ENCODE results near the gene TLE3.
"Not testable (repeated sequence)": the region's sequence is repeated elsewhere in the genome, so short reads cannot be mapped to it uniquely, and the experiment has no call there.

TLE3 gene

DNA sequence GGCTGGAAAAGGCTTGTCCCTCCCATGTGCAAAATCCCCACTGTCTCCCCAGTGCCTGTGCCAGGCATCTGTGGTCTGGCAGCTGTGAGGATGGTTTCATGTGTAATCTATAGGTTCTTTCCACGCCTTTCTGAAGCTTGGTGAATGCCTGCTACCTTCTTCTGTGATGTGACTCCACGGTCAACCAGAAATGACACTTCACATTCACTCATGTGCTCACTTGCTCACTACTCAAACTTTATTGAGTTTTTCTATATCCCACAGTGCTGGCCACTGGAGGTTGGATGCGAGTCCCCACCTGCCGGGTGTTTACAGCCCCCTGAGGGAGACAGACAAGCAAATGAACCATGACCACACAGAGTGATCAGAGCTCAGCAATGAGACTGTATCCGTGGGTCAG lies 27.9 kb upstream of the TLE3 start:
- DNase-seq (ENCODE audit: low spot score): no peak

DNA sequence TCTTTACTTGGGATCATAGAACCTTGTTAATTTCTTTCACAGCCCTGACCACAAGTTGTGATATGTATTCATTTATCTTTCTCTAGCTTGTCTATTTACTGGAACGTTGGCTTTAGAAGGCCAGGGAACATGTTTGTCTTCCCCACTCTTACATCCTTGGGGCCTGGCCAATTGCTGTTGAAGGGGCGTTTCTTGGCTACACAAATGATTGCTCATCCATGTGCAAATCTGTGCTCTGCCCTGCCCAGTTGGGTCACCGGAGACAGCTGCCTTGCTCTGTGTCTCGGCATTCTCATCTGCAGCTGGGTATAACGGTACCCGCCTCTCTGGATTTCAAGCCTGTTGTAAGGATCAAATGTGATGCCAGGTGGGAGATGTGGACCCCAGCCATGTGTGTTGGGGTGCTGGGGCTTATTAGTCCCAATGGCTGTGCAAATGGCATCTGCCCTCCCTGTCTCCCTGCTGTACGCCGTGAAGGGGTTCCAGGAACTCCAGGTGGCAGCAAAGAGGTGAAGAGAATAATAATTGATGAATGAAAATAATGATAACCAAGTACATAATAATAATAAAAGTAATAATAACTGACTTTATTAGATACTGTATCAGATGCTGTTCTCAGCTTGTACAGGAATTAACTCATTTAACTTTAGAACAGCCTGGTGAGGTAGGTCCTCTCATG lies 24.0 kb upstream of the TLE3 start:
- no peak for DNase-seq (ENCODE audit: low spot score)

GRCh38 chr15:70120958-70121623 lies 23.4 kb upstream of the TLE3 start:
- DNase-seq (ENCODE audit: low spot score): no peak

DNA sequence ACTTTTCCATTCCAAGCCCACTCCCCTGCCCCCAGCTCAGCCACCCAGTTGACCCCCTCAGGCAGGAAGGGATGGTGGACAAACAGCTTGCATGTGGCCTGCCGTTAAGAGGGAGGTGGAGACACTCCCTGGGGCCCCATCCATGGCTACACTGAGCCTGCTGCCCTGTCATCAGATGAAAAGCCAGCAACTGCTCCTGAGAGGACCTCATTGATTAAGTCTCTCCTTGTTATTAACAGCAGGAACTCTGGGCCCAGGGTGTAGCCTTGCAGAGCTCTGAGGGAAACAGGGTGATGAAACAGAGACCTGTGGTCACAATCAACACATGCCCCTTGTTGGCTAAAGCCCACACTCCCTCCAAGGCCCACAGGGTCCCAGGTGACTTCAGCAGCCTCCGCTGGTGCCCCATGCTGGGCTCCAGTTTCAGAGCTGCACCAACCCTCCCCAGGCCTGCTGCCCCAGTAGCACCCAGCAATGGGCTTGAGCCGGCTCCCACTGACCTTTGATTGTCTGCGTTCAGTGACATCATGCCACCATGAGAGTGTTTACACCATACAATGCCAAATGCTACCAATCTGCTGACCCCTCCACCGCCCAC lies 22.3 kb upstream of the TLE3 start:
- DNase-seq (ENCODE audit: low spot score): no peak

- DNase-seq (ENCODE audit: low spot score): no peak
Observed at GRCh38 chr15:70118599-70118998, 20.9 kb upstream of the TLE3 start.

DNA sequence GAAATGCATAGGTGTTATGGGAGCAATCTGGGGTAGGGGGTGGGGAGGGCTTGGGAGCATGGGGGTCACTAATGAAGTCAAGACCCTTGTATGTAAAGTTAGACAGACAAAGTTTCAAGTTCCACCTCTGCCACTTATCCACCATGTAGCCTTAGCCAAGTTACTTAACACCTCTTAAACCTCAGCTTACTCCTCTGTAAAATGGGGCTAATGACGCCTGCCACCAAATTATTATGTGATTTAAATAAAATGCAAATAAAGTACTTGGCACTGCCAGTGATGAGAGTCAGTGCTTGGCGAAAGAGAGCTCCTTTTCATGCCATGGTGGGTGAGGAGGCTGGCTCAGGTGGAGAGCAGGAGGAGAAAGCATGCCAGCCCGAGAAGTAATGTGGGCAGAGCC lies 18.6 kb upstream of the TLE3 start:
- DNase-seq (ENCODE audit: low spot score): no peak

- no peak for DNase-seq (ENCODE audit: low spot score)
Observed at GRCh38 chr15:70114221-70114620, 16.5 kb upstream of the TLE3 start.

GRCh38 chr15:70113304-70113700 lies 15.6 kb upstream of the TLE3 start:
- no peak for DNase-seq (ENCODE audit: low spot score)

DNA sequence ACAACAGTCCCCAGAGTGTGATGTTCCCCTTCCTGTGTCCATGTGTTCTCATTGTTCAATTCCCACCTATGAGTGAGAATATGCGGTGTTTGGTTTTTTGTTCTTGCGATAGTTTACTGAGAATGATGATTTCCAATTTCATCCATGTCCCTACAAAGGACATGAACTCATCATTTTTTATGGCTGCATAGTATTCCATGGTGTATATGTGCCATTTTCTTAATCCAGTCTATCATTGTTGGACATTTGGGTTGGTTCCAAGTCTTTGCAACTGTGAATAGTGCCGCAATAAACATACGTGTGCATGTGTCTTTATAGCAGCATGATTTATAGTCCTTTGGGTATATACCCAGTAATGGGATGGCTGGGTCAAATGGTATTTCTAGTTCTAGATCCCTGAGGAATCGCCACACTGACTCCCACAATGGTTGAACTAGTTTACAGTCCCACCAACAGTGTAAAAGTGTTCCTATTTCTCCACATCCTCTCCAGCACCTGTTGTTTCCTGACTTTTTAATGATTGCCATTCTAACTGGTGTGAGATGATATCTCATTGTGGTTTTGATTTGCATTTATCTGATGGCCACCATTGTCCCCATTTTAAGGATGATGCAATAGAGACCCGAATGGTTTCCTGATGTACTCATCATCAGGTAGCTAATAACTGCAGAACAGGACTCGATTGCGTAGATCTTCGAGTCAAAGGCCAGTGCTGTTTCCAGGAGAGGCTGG lies 15.0 kb upstream of the TLE3 start:
- not testable (repeated sequence) for DNase-seq (ENCODE audit: low spot score)

DNA sequence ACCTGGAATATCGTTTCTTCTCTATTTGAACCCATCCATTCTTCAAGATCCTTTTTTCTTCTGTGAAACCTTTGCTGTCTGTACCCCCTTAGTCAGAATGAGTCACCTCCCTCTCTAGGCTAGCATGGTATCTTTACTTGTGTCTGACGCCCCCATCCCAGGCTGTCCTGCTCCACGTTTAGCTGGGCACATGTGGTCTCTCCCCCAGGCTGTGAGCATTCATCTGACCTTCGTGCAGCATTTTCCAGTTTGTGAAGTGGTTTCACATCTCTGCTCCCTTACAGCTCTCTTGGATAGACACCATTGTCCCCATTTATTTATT lies 14.3 kb upstream of the TLE3 start:
- DNase-seq (ENCODE audit: low spot score): no peak

DNA sequence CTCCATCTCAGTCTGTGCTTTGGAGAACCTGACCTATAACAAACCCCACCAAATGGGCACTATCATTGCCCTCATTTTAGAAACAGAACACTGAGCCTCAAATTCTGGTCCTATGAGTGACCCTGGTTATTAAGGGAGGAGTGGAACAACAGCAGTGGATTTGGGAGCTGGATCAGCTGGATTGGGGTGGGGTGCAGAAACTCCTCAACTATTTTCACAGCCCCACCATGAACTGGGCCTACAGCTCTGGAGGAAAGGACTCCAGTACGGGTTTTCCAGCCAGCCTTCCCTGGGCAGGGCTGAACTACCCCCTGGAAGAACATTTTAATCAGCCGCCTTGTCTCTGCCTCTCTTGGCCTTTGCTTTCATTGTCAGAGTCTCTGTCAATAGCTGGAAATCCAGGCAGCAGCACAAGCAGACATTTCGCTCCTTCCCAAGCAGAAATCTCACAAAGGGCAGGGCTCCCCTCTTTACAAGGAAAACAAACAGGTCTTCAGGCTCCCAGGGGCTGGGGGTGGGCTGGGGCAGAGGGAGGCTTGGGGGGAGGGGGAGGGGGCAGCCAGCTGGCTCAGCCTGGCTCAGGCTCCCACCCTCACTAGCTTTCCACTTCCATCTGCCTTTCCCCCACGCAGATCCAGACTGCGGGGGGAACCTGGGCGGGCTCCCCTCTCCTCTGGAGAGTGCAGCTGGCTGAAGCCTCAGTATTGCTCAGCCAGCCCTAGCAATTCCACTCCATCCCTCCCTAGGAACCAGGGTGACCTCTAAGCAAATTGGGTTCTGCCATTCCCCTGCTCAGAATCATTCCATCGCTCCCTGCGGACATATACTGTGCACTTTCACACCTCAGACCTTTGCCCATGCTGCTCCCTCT lies 13.7 kb upstream of the TLE3 start:
- DNase-seq (ENCODE audit: low spot score): no peak

DNA sequence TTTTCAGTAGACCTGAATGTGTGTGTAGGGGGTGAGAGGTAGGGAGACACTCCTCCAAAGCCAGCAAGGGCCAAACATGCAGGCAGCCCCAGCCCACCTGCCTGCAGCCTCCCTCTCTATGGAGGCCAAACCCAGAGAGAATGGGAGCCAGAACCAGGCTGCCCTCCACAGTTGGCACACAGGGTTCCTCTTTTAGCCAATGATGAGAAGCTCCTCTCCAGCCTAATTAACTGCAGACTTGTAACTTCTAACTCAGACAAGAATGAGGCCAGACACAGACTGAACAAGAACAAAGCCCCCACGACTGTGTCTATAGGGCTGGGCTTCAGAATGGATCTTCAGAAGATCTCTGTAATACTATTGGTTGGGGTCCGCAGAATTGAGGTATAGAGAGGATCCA lies 12.3 kb upstream of the TLE3 start:
- DNase-seq (ENCODE audit: low spot score): no peak

- DNase-seq (ENCODE audit: low spot score): no peak
Observed at GRCh38 chr15:70109531-70109930, 11.8 kb upstream of the TLE3 start.

DNA sequence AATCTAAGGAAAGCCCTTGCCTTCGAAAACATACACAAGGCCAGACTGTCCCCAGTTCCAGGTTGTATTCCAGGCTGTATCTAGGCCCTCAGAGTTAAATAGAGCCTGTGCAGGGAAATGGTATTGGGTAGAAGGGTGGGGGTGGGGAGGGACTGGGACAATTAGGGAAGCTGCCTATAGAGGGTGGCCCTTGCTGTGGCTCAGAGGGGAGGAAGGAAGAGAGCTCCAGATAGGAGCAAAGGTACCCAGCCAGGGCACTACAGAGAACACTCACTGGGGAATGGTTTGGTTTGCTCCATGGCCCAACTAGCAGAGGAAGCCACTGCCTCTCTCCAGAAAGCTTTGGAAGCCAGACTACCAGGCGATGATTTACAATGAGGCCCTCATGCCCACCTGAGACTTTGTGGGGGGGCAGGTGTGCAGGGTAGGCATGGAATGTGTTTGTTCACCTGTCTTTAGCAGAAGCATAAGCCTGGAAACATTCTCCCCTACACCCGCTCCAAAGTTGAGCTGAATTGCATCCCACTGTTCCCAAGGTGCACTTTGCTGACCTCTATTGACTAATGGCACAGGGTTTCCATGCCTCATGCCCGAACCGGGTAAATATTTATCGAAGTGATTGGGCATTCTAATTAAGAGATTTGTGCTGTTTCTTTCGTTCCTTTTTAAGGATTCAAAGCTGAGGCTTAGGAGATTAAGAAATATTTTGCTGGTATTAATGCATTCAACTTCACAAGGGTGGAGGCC lies 6.3 kb upstream of the TLE3 start:
- DNase-seq (ENCODE audit: low spot score): no peak

GRCh38 chr15:70102827-70103226 lies 5.1 kb upstream of the TLE3 start:
- DNase-seq (ENCODE audit: low spot score): no peak

DNA sequence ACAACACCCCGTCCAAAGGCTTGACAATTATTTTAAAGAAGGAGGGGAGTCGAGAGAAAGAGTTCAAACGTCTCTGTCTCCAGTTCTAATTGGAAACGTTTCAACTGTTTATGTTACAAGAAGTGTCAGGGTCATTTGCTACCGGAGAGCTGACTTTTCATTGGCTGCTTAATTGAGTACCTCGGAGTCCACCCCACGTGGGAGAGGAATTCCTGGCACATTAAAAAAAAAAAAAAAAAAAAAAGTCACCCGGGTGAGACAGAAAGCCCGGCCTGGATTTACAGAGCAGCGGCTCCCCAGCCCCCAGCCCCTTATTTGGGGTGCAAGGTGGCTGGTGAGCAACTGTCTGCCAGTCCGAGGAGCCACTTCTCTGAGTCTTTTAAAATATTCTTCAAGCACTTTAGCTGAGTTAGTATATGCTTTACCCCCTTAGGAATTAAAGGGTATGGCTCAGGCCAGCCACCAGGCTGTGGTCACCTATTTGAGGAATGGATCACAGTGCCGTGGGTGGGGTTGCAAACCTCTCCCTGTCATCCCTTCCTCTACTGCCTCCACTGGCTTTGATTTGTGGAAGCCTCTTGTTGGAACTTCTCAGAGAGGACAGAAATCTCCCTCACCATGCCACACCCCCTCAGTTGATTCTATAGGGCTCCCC lies 3.9 kb upstream of the TLE3 start:
- DNase-seq (ENCODE audit: low spot score): no peak

DNA sequence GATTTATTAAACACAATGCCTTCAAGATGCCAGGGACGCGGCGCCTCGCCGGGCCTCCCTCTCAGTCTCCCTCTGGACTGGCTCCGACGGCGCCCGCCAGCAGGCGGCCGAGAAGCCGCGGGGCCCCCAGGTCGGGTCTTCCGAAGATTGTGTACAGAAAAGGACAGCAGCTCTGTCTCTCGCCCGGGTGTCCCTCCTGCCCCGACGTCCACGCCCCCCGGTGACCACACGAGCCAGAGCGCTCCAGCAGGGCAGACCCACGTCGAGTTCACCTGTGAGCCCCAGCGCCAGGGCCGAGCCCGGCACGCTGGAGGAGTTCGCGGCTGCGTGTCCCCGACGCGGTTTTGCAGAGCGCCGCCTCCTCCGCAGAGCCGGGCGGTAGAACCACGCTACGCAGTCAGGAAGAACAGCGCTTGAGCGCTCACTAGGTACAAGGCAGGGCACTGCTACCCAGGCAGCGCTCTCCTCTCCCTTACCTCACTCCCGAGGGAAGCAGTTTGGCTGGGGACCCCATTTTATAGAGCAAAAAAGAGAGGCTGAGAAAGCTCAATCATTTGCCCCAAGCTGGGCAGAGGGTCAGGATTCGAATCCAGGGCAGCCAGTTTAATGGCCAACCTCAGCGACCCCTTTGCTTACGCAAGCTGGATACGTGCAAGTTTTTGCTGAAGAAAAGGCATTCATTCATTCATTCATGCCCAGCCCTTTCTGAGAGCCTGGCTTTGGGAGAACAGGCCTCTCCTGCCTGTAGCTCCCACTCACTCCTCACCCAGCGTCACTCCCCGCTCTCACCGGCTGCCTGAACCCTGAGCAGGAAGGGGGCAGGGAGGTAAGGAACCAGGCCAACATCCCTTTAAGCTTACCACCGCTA lies 3.0 kb upstream of the TLE3 start:
- peak; percentile 66 for DNase-seq (ENCODE audit: low spot score)

DNA sequence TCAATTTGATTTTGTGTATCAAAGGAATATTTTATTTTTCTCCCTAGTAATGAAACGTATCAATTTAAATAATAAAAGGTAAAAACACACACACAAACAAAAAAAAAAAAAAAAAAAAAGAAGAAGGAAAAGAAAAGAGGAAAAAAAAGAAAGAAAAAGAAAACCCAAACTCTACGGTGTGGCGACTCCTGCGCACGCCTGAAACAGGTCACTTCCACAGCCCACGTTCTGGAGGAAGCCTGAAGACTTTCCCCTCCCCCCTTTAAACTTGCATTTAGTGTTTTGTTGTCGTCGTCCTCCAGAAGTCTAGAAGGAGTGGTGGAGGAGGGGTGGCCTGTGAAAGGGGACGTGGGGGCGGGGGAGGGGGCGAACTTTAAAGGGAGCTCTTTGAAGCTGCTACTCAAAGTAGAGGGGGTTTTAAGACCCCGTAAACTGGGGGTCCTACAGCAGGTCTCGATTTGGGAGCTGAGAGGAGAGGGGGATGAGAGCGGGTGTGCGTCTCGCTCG lies 2.3 kb upstream of the TLE3 start:
- no peak for DNase-seq (ENCODE audit: low spot score)

DNA sequence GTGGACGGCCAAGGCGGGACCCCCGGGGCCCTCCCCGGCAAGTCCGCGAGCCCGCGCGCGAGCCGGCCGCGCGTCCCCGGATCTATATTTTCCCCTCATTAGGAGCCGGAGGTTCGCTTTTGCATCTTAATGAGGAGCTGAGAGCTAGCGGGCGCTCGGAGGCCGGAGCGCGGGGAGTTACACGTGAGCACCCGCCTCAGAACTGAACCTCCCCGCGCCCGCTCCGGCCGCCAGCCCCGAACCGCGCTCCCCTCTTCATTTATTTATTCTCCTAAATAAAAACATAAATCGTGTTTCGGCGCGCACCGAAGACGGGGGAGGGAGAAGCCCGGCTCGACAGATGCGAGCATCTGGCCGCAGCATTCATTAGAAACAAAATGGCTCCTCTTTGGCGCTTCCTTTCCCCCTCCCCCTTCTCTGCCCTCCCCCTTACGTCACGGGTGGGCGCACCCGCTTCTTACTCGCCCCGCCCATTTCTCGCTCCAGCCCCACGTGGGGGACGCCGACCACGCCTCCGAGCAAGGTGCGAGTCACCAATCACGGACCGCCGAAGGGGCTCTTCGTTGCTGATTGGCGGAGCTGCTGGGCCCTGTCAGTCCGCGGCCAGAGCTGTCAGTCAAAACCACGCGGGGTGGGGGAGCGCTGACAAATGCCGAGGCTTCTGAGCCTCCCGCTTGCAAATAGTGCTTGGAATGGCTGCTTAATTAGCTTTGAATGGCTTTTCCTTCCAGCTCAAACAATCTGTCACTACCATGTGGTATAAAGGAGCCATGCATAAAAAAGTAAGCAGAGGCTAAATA lies 1.6 kb upstream of the TLE3 start:
- DNase-seq (ENCODE audit: low spot score): peak; percentile 100

Measured in CD4-positive, alpha-beta T cell treated with Interleukin-2 at 100 ng/mL for 4 hours (primary cell).